HepG2 (cell line): ENCODE data around the gene DNMT3A. TPM values are rescaled to one million over a fixed set of nuclear protein-coding genes. Genes with fewer than 3 reads are reported as not detected.

Experiments used
- AKAP8 ChIP-seq: sonication (generic); formaldehyde crosslinking; IDR thresholded peaks from 2 replicates; pipeline ENCODE4 v1.5.1; 2020; ENCODE audit warnings: mild to moderate bottlenecking, missing genetic modification reagents
- PHF21A ChIP-seq: sonication (generic); formaldehyde crosslinking; IDR thresholded peaks from 2 replicates; pipeline ENCODE4 v1.5.0; 2020; ENCODE audit warnings: mild to moderate bottlenecking, missing genetic modification reagents
- SALL1 ChIP-seq: sonication (generic); formaldehyde crosslinking; IDR thresholded peaks from 2 replicates; pipeline ENCODE4 v1.8.0; 2022; ENCODE audit warnings: mild to moderate bottlenecking, missing genetic modification reagents
- SETDB1 ChIP-seq: sonication (generic); formaldehyde crosslinking; IDR thresholded peaks from 2 replicates; pipeline ENCODE4 v1.5.1; 2020; ENCODE audit warnings: missing genetic modification reagents, mild to moderate bottlenecking, borderline replicate concordance
- SNAPC4 ChIP-seq: sonication (generic); formaldehyde crosslinking; IDR thresholded peaks from 2 replicates; pipeline ENCODE4 v1.4.0; 2020; ENCODE audit warnings: mild to moderate bottlenecking, missing genetic modification reagents
- USF2 ChIP-seq, 2 experiments: sonication (generic) in 1 of 2; formaldehyde crosslinking in 1 of 2; IDR thresholded peaks; 2 replicates each; pipeline versions ENCODE4 v1.5.1 to v1.6.1; 2011 to 2020; ENCODE audit warnings: borderline replicate concordance in 1 of 2, low read depth in 1 of 2, low read length in 1 of 2, mild to moderate bottlenecking in 1 of 2, missing genetic modification reagents in 1 of 2, moderate library complexity in 1 of 2
- ZBTB20 ChIP-seq: sonication (generic); formaldehyde crosslinking; IDR thresholded peaks from 2 replicates; pipeline ENCODE4 v1.8.1; 2023; ENCODE audit warnings: missing genetic modification reagents, low read depth, mild to moderate bottlenecking, borderline replicate concordance
- ZBTB25 ChIP-seq: IDR thresholded peaks from 2 replicates; pipeline ENCODE4 v1.6.1; 2018; ENCODE audit warnings: missing genetic modification reagents
- ZBTB39 ChIP-seq: sonication (generic); formaldehyde crosslinking; IDR thresholded peaks from 2 replicates; pipeline ENCODE4 v1.5.0; 2020; ENCODE audit warnings: missing genetic modification reagents
- ZNF260 ChIP-seq: sonication (generic); formaldehyde crosslinking; IDR thresholded peaks from 2 replicates; pipeline ENCODE4 v1.4.0; 2020; ENCODE audit warnings: missing genetic modification reagents, low read depth, mild to moderate bottlenecking, borderline replicate concordance
- ZNF687 ChIP-seq: sonication (generic); formaldehyde crosslinking; IDR thresholded peaks from 2 replicates; pipeline ENCODE4 v1.5.1; 2020; ENCODE audit warnings: mild to moderate bottlenecking, missing genetic modification reagents, moderate library complexity
- polyA plus RNA-seq, 8 experiments: library from polyadenylated mRNA; depleted of rRNA in 3 of 8; stranded (reverse) in 7 of 8; unstranded in 1 of 8; fragments of >200 nt; fragmentation: Illumina TruSeq in 4 of 8; extraction: Trizol in 4 of 8; gene quantifications; 2 replicates each; pipeline versions ENCODE4 v1.2.1 to v1.2.3, GENCODE V29; 2011 to 2016; ENCODE audit warnings: low read depth in 4 of 8, missing spikeins in 1 of 8, mixed read lengths in 1 of 8; ENCODE audit not compliant: insufficient read depth in 1 of 8
- total RNA-seq, 5 experiments: library from RNA; depleted of rRNA; stranded (reverse); fragments of >200 nt; fragmentation: Illumina TruSeq; extraction: Trizol; gene quantifications; 2 replicates each; pipeline ENCODE4 v1.2.3, GENCODE V29; 2016; ENCODE audit warnings: low read depth in 1 of 5

The DNMT3A gene
- total and polyA plus RNA-seq, 2 of the 13 experiments (the other 11 are each of a cell fraction or from before 2014, with no cell fraction given): 14.7 to 29.1 TPM

- TF ChIP-seq USF2 (IDR thresholded peaks at IDR 0.05; ENCODE audit: low read depth, low read length): peak; percentile 66
- peak; percentile 76; the same call in 1 of the 2 replicates for TF ChIP-seq USF2 (CRISPR knock-in tag; IDR thresholded peaks at IDR 0.05; ENCODE audit: borderline replicate concordance)
- TF ChIP-seq AKAP8 (CRISPR knock-in tag): peak; percentile 61
- 0 out of 2 replicates have a peak, but pooled peaks have one; percentile 58 for TF ChIP-seq ZBTB20
- no peak for TF ChIP-seq SETDB1 (CRISPR knock-in tag)
- TF ChIP-seq SNAPC4 (CRISPR knock-in tag): no peak
- peak; percentile 84 for TF ChIP-seq SALL1 (CRISPR knock-in tag)
- no peak for TF ChIP-seq ZNF260 (CRISPR knock-in tag)
- no peak; the same call in none of the 2 replicates for TF ChIP-seq ZBTB25
- peak; percentile 63; the same call in 1 of the 2 replicates for TF ChIP-seq PHF21A (CRISPR knock-in tag)
- TF ChIP-seq ZBTB39 (CRISPR knock-in tag): peak; percentile 68; the same call in 1 of the 2 replicates
- TF ChIP-seq ZNF687 (CRISPR knock-in tag): peak; percentile 85
Observed at GRCh38 chr2:25376750-25377621, 35.3 kb upstream of the DNMT3A start (continued).
